ENCODE data around the gene SH2B3.
"Not testable (repeated sequence)": the region's sequence is repeated elsewhere in the genome, so short reads cannot be mapped to it uniquely, and the experiment has no call there.

DNA sequence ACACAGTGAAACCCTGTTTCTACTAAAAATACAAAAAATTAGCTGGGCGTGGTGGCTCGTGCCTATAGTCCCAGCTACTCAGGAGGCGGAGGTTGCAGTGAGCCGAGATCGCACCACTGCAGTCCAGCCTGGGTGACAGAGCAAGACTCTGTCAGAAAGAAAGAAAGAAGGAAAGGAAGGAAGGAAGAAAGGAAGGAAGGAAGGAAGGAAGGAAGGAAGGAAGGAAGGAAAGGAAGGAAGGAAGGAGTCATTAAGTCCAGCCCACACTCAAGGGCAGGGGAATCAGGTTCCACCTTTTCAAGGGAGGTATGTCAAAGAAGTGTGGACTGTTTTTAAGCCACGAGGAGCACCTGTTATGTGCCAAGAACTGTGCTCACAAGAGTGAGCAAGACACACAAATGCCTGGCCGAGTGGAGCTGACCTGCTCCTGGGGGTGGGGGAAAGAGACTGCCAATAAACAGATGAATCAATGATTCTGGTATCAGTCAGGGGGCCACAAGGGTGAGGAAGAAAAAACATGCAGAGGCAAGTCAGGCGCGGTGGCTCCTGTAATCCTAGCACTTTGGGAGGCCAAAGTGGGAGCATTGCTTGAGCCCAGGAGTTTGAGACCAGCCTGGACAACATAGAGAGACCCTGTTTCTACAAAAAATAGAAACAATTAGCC is 5.8 kb upstream of the SH2B3 start:
- TF ChIP-seq, protein P1, sequence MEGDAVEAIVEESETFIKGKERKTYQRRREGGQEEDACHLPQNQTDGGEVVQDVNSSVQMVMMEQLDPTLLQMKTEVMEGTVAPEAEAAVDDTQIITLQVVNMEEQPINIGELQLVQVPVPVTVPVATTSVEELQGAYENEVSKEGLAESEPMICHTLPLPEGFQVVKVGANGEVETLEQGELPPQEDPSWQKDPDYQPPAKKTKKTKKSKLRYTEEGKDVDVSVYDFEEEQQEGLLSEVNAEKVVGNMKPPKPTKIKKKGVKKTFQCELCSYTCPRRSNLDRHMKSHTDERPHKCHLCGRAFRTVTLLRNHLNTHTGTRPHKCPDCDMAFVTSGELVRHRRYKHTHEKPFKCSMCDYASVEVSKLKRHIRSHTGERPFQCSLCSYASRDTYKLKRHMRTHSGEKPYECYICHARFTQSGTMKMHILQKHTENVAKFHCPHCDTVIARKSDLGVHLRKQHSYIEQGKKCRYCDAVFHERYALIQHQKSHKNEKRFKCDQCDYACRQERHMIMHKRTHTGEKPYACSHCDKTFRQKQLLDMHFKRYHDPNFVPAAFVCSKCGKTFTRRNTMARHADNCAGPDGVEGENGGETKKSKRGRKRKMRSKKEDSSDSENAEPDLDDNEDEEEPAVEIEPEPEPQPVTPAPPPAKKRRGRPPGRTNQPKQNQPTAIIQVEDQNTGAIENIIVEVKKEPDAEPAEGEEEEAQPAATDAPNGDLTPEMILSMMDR (IDR thresholded peaks at IDR 0.05; ENCODE audit: insufficient read depth, low read length, poor library complexity, severe bottlenecking), result not testable (repeated sequence)
- TF ChIP-seq EZH2phosphoT487 (conservative IDR thresholded peaks at IDR 0.05; ENCODE audit: low read length), result not testable (repeated sequence)

Measured in SU-DHL-6 (cell line).